ENCODE results near the gene ITPRIP. TPM values are rescaled to one million over a fixed set of nuclear protein-coding genes. Genes with fewer than 3 reads are reported as not detected.

ITPRIP gene
- total RNA-seq, 1 experiment from 2014 or later: 15.5 TPM

DNA sequence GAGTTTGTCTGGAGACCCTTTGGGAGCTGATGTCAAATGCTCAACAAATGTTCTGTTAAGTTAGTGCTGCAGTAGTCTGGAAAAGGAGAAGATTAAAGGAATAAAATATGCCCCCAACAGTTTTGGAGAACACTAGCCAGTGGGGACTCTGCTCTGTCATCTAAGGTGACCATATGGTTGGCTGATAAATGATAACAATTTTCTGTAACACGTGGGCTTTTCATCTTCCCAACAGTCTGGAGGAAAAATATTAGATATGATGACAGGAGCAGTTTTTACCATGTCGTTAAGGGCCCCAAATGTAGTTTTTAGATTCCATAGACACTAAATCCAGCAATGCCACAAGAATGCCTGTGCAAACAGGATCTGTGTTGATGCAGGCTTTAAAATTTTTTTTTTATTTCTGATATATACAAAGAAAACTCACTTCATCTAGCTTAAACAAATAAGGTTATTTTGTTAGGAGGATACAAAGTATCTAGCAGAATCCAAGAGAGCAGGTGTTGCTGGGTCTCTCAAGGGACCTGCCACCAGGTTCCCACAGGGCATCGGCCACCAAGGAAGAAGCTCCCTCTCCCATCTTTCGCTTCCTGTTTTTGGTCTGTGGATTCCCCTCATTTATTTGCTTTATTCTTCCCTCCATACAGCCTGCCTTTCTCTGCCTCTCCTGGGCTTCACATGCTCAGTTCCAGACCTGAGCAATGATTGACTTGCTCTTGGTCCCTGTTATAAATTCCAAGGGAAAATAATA, 9.2 kb upstream of the ITPRIP start:
- H3K4me3 ChIP-seq: no peak overlapping the region
- no peak for DNase-seq
- H3K9me3 ChIP-seq: no peaks in the 10 kb centered on the region
- H3K36me3 ChIP-seq: no peaks in the 10 kb centered on the region
- no peaks in the 10 kb centered on the region for H3K27me3 ChIP-seq

DNA sequence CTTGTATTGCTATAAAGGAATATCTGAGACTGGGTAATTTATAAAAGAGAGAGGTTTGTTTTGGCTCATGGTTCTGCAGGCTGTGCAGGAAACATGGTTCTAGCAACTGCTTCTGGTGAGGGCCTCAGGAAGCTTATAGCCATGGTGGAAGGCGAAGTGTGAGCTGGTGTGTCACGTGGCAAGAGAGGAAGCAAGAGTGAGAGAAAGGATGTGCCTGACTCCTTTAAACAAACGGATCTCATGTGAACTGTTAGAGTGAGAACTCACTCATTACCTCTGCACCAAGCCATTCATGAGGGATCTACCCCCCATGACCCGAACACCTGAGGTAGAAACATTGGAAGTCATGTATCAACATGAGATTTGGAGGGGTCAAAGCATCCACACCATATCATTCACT, 7.7 kb upstream of the ITPRIP start:
- no peaks in the 10 kb centered on the region for H3K9me3 ChIP-seq
- DNase-seq: no peak
- no peak overlapping the region for H3K4me3 ChIP-seq
- H3K36me3 ChIP-seq: no peaks in the 10 kb centered on the region
- H3K27me3 ChIP-seq: no peaks in the 10 kb centered on the region

DNA sequence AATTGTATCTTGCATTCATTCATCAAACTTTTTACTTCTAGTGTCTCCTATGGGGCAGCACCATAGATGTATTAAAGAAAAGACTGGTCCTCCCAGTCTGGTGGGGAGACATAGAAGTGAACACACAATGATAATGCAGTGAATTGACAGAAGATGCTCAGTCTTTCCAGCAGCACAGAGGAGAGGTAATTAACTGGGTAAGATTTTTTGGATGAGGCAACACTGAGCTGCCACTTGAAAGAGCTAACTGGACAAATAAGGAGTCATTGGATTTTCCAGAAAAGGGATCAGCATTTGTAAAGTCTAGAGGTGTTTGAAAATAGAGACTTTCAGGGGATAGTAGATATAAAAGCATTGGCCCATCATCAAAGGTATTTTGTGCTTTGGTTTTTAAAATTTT, 7.2 kb upstream of the ITPRIP start:
- no peaks in the 10 kb centered on the region for H3K36me3 ChIP-seq
- H3K9me3 ChIP-seq: no peaks in the 10 kb centered on the region
- no peaks in the 10 kb centered on the region for H3K27me3 ChIP-seq

DNA sequence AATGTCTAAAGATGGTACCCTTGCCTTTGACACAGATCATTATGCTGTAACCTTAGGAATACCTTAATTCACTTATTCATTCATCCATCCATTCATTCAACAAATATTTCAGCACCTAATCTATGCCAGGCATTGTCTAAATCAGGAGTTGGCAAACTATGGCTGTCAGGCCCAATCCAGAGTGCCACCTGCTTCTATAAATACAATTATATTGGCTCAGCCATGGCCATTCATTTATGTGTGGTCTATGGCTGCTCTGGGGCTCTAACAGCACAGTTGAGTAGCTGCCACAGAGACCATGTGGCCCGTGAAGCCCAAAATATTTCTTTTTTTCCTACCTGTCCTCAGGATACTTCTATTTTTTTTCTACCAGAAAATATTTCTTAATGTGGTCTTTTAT, 6.0 kb upstream of the ITPRIP start:
- Histone ChIP-seq H3K9me3 (no peaks in the 10 kb centered on the region), H3K4me3 (no peak overlapping the region)

More for the DNA sequence above, 7.2 kb upstream of the ITPRIP start:
- no peak overlapping the region for H3K4me3 ChIP-seq
- DNase-seq: no peak

DNA sequence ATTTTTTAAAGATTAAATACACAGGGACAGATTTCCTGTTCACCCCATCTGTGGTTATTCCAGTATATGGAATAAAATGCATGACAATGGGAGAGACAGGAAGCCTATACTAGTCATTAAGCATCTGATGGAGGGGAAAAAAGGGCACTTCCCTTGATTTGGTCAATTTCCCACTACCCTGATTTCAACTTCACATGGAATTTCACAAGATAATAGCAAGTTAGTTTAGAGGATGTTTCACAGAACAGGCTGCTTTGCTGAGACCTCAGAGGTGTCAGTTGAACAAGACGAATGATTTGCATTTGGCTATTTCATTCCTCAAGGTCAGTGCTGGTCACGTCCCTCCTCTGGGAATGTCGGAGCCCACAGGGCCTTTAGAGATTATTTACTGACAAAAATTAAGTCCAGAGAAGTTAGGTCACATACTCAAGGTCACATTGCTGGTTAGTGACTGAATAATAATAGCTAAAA, 4.7 kb upstream of the ITPRIP start:
- H3K27me3 ChIP-seq: no peaks in the 10 kb centered on the region
- peaks cover 3% of the 10 kb centered on the region; the same call in 1 of the 2 replicates for H3K36me3 ChIP-seq
- H3K9me3 ChIP-seq: no peaks in the 10 kb centered on the region
- no peak for DNase-seq
- no peak overlapping the region for H3K4me3 ChIP-seq

More for the DNA sequence above, 6.0 kb upstream of the ITPRIP start:
- no peak for DNase-seq
- Histone ChIP-seq H3K36me3 (no peaks in the 10 kb centered on the region), H3K27me3 (no peaks in the 10 kb centered on the region)

DNA sequence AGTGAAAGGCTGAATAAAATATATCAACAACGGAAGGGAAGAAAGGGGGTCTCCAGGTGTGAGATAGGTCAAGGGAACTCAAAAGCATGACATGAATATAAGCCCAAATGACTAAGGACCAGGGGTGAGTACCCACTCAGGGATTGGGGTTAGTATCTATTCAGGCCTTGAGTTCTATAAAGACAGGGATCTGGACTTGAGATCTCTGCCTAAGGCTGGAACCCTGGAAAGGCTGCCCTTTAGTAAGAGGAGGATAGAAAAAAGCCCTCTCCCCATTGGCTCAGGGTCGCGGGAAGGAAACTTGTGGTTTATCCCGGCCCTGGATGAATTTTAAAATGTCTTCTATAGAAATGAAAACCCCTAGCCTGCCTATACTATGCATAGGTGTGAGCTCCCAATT, 2.4 kb upstream of the ITPRIP start:
- H3K27me3 ChIP-seq: no peaks in the 10 kb centered on the region
- DNase-seq: no peak

DNA sequence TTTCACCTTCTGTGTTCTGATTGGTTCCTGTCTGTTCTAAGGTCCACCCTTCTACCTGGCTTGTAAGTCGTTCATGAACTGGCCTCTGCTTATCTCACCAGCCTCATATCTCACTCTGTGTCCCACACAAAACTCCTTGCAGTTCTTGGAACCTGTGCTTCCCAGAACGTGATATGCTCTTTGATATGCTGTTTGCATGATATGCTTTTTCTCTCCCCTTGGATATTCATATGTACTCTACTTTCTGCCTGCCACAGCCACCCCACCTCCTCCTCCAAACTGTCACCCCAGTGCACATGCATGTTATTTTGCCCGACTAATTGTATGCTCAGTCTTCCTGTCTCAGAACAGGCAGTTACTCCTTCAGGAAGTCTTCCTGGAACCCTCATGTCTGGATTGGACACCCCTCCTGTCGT, 1.9 kb upstream of the ITPRIP start:
- H3K9me3 ChIP-seq: no peaks in the 10 kb centered on the region
- peak overlapping the region; percentile 99 for H3K4me3 ChIP-seq
- no peaks in the 10 kb centered on the region for H3K27me3 ChIP-seq
- DNase-seq: no peak
- H3K36me3 ChIP-seq: peaks cover 15% of the 10 kb centered on the region

More for the DNA sequence above, 2.4 kb upstream of the ITPRIP start:
- no peak overlapping the region for H3K4me3 ChIP-seq
- H3K9me3 ChIP-seq: no peaks in the 10 kb centered on the region
- H3K36me3 ChIP-seq: peaks cover 10% of the 10 kb centered on the region

DNA sequence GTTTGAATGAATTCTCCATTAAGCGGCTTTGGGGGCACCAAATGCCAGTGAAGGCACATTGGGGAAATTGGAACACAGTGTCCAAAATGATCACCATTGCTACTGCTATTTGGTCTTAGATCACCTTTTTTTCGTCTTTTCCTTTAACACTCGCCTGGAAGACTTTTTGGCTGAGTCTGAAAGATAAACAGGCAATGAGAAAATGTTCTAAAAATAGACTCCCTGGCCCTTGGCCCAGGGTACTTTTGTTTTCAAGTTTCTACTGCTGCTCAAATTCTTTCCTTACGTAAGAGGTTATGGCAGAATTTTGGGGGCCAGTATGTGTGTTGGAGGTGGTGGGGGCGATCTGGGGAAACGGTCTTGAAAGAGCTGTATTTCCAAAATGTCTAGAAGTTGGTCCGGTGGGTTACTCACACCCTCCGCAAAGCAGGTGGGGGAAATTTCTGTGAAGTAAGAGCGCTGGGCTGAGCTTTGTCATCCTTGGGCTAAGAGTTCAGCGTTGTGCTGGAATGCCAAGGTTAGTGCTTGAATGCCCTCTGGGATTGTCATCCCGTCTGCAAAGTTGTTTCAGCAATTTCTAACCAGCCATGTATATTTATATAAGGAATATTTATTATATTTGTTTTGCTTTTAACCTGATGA, 1.3 kb upstream of the ITPRIP start:
- peak; percentile 75 for DNase-seq
- no peaks in the 10 kb centered on the region for H3K9me3 ChIP-seq
- peaks cover 21% of the 10 kb centered on the region for H3K36me3 ChIP-seq
- H3K4me3 ChIP-seq: peak overlapping the region; percentile 99
- no peaks in the 10 kb centered on the region for H3K27me3 ChIP-seq

DNA sequence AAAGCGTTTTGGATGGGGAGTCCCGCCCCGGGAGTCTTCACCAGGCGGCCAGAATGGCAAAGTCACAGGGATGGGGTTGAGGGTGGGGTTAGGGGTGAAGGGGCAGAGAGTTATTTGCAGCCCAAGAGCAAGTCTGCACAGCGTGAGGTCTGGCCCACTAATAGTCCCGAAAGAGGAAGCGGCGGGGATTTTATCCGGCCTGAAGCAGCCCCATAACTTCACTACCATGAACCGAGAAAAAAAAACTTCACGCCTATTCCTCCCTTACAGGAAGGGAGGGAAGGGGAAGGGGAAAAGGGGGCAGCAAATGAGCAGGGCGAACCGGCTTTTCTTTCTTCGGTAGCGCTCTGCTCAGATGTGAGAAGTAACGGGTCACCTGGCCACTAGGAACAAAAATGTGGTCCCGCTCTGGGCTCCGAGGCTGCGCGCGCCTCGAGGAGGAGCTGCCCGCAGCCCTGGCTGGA, 712 bp downstream of the ITPRIP start:
- peak overlapping the region; percentile 99 for H3K4me3 ChIP-seq
- no peaks in the 10 kb centered on the region for H3K27me3 ChIP-seq
- peak; percentile 59 for DNase-seq
- peaks cover 37% of the 10 kb centered on the region for H3K36me3 ChIP-seq
- no peaks in the 10 kb centered on the region for H3K9me3 ChIP-seq

DNA sequence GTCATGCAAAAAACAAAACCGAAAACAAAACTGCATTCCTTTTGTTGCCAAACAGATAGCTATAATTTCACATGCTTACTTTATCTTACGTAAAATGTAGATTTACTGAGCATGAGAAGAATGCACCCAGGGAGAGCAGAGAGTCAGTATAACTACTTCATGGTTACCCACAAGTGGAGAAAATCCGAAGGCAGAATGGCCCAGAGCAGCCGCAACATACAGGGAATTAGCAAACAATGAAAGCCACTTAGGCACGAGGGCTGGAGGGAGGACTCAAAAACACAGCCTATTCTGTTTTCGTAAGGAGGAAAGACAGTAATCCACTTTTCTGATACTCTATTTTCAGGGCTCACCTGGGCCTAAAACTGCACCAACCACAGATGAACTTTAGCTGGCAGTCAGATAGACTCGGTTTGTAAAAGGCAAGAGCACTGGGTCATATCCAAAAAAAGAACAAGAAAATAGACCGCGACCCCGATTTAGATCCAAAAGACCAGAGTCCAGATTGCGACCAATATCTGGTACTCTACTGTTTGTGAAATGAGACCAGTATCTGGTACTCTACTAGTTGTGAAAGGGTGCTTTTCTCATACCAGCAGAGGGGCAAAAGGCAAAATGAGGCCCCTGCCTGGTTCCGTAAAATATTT, 1.3 kb downstream of the ITPRIP start:
- Histone ChIP-seq H3K4me3 (peak overlapping the region; percentile 99), H3K36me3 (peaks cover 37% of the 10 kb centered on the region), H3K27me3 (no peaks in the 10 kb centered on the region), H3K9me3 (no peaks in the 10 kb centered on the region)
- no peak for DNase-seq

DNA sequence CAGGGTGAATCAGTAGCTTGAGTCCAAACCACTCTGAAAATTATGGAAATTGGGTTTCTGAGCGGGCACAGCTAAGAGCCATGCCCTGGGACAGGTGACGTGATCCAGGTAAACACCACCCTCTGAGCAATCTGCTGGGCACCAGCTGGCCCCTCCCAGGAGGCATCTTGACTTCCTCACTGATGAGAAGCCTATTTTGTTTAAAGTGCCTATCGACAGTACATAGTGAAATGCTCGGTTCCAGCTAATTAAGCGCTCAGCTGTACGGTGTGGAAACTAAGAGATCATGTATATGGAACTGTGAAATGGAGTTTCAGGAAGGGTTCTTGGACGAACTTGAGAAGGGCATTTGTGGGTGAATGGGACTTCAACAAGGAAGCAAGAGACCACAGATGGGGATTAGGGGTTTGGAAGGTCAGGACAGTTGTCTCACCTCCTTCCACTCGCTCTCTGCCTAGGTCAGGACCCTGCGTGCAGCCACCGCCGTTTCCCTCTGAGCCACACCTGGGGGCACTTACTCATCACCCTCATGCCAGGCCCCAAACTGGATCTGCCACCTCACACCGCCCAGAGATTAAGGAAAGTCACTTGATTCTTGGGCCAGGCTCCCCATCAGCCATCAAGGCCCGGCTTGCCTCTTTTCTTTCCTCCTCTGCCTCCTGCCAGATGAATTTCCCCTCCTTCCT, 3.2 kb downstream of the ITPRIP start:
- no peak overlapping the region for H3K4me3 ChIP-seq
- no peaks in the 10 kb centered on the region for H3K27me3 ChIP-seq
- DNase-seq: no peak
- peaks cover 37% of the 10 kb centered on the region for H3K36me3 ChIP-seq
- H3K9me3 ChIP-seq: no peaks in the 10 kb centered on the region

DNA sequence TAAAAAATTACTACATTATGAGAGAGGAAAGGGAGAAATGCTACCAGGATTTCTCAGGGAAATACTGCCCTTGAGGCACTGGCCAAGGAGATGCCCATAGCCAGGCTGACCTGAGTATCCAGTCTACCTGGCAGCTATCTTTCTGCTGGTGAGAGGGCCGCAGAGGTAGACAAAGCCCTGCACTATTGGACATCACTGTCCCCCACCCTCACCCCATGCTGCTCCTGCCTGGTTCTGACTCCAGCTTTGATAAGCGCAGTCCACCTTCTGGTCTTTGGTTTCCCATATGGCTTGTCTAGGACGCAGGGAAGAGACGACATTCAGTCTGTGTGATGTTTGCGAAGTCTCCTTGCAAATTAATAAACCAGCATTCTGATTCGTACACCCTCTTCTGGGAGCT, 3.7 kb downstream of the ITPRIP start:
- no peaks in the 10 kb centered on the region for H3K9me3 ChIP-seq
- H3K27me3 ChIP-seq: no peaks in the 10 kb centered on the region
- DNase-seq: no peak
- H3K4me3 ChIP-seq: no peak overlapping the region
- H3K36me3 ChIP-seq: peaks cover 37% of the 10 kb centered on the region

DNA sequence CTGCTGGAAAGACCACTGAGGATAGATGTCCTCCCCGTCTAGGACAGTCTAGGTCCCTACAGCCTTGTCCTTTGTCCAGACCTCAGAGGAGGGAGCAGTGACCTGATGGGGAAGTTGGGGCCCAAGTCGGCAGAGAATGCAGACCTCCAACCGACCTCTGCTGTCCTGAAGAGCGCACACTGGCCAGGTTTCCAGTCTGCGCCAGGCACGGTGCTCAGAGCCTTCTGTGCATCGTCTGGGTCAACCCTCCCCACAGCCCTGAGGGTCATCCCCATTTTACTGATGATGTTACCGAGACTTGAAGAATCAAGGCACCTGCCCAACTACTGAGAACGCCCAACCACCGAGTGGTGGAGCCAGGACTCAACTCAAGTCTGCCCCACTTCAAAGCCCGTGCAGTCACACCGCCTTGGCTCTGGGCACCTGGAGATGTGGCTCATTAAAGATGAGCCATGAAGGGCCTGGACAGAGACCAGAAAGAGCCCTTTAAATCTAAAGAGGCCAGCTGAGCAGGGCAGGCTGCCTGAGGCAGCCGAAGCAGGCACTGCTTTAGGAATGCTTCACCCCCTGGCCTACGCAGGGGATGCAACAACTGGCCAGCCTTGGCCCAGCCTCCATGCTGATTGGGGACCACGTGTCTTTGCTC, 4.4 kb downstream of the ITPRIP start:
- H3K27me3 ChIP-seq: no peaks in the 10 kb centered on the region
- no peaks in the 10 kb centered on the region for H3K9me3 ChIP-seq
- H3K4me3 ChIP-seq: no peak overlapping the region
- DNase-seq: no peak
- peaks cover 37% of the 10 kb centered on the region for H3K36me3 ChIP-seq

DNA sequence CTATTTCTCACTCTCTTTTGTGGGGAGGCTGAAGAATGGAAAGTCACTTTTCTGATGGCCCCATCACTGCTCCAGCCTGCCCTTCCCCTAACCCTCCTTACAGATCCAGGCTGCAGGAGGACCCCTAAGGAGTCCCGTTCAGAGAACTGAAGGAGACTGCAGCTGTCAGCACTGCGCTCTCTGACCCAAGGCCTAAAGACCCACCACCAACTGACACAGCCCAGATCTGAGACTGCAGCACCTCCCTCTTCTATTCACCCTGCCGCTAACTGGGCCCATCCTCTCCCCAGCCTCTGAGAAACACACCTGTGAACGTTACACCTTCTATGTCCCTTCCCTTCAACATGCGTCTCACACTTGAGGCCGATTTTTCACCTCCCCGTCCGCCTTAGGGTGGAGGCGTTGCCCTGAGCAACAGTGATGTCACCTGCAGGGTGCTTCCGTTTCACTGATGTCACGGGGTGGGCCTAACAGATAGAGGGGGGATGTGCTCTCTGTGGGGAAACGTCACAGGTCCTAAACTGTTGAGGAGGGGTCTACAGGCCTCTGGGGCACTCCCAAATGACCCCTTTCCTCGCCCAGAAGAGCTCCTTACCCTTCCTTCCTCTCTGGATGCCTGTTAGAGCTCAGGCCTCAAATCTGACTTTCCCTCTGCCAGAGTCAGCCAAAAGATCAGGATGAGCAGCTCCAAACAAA, 5.1 kb downstream of the ITPRIP start:
- no peaks in the 10 kb centered on the region for H3K27me3 ChIP-seq
- H3K9me3 ChIP-seq: no peaks in the 10 kb centered on the region
- no peak for DNase-seq
- peaks cover 36% of the 10 kb centered on the region for H3K36me3 ChIP-seq
- H3K4me3 ChIP-seq: no peak overlapping the region

DNA sequence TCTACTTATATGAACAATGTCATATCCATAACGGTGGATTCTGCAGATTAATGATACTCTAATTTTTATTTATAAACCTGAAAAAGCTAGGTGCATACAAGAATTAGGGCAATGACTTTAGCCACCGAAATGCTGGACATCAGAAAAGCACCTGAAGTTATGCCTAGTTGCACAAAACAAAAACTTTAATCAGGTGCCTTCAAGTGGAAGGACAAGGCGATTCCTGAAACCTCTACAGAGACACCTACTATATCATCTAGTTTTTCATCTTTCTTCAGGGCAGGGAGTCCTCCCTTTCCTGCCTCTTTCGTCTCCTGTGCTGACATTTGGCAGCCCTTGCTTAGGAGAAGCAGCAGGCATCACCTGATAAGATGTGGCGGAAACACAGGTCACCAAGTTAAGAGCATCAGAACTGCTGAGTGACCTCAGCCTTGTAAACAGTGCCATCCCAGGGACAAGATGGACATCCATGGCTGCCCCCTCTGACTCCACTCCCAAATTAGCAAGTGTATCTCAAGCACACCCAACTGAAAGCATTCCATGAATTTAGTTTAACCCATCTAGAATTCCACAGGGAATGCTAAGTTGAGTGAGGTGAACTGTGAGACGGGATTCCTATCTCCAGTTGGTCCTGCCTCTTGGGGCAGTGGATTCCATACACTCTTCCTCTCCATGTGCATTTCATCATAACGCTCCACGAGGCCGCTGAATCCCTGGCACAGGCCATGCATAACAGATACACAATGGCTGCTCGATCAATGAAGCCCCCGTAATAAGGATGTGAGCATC, 5.8 kb downstream of the ITPRIP start:
- no peak overlapping the region for H3K4me3 ChIP-seq
- H3K9me3 ChIP-seq: no peaks in the 10 kb centered on the region
- no peaks in the 10 kb centered on the region for H3K27me3 ChIP-seq
- H3K36me3 ChIP-seq: peaks cover 37% of the 10 kb centered on the region
- DNase-seq: no peak

Data from MG63 (cell line).